Vein endothelial cell (primary cell): ENCODE data around the gene CDK1. TPM values are rescaled to one million over a fixed set of nuclear protein-coding genes. Genes with fewer than 3 reads are reported as not detected.

Experiments used
- total RNA-seq: library from RNA; depleted of rRNA; stranded (reverse); fragments of >200 nt; gene quantifications from 2 replicates; pipeline ENCODE4 v1.2.3, GENCODE V29; 2012

Gene CDK1
- 25.5 and 45.7 TPM in 2 replicates for total RNA-seq

GRCh38 chr10:60778214-60778970 lies at the start of gene CDK1:
Gene CDK1 (plus strand): TSS chr10:60778478. CDS start chr10:60780166, 1,688 bp downstream.

Other genes starting within 250 kb of the CDK1 start
- gene RHOBTB1, start 165.7 kb downstream of the CDK1 start, total RNA-seq, result 45.6 and 51.6 TPM in 2 replicates